Measurements from ENCODE around the gene BORCS6. TPM values are rescaled to one million over a fixed set of nuclear protein-coding genes. Genes with fewer than 3 reads are reported as not detected.

Gene BORCS6
- total RNA-seq, 1 experiment from 2014 or later: 6.4 TPM

- H3K4me3 ChIP-seq (replicated peaks in 1 of 2; ENCODE audit: low read depth in 1 of 2, low read length in 2 of 2): no peak overlapping the region
- peaks cover under 1% of the 10 kb centered on the region; the same call in 1 of the 2 replicates for H3K79me2 ChIP-seq (ENCODE audit: insufficient read depth, low read length)
- H2AFZ ChIP-seq (ENCODE audit: low read depth, low read length, poor library complexity, severe bottlenecking): no peak overlapping the region
- H4K20me1 ChIP-seq (ENCODE audit: insufficient read depth): 0 out of 2 replicates have a peak, but pooled peaks cover 3% of the 10 kb centered on the region
- intact Hi-C loops (cut with micrococcal nuclease): no loop called here
- ChIA-PET CTCF (no interaction called here), POLR2A (interaction anchor here (0.6 kb wide), 1 partner anchor 8 kb away, joined by 3 read pairs; no protein-coding TSS in a partner anchor), RAD21 (ENCODE audit: low non-redundant PET in 1 of 2, low total read pairs in 2 of 2, uncharacterized antibody in 2 of 2, unreplicated experiment in 2 of 2) (no interaction called here)
- H3K4me1 ChIP-seq (ENCODE audit: control insufficient read depth in 1 of 2, insufficient read depth in 2 of 2, low read length in 2 of 2): peaks cover 5 to 16% of the 10 kb centered on the region in 2 experiments
- no peak overlapping the region for H3K9ac ChIP-seq (ENCODE audit: low read length)
- no peak for ATAC-seq
- H3K27ac ChIP-seq (ENCODE audit: low read depth, low read length): no peak overlapping the region
- H3K4me2 ChIP-seq (ENCODE audit: low read length): no peak overlapping the region
- H3K9me3 ChIP-seq (ENCODE audit: control insufficient read depth in 1 of 2, insufficient read depth in 1 of 2, low read depth in 1 of 2, low read length in 2 of 2): no peaks in the 10 kb centered on the region
- TF ChIP-seq SRF (IDR thresholded peaks at IDR 0.05; ENCODE audit: low read depth): no peak
- no peak for TF ChIP-seq TCF7L2 (IDR thresholded peaks at IDR 0.05; ENCODE audit: borderline replicate concordance, extremely low read depth, insufficient read depth, insufficient read length)
- TF ChIP-seq CBX3 (IDR thresholded peaks at IDR 0.05; ENCODE audit: low read depth): no peak
- no peak for TF ChIP-seq EZH2phosphoT487 (IDR thresholded peaks at IDR 0.05; ENCODE audit: borderline replicate concordance)
- TF ChIP-seq CTCF (IDR thresholded peaks at IDR 0.05 in 2 of 3, conservative IDR thresholded peaks at IDR 0.05 in 1 of 3; ENCODE audit: borderline replicate concordance in 1 of 3, insufficient read depth in 1 of 3, low read depth in 2 of 3, low read length in 2 of 3): no peak
- no peak for TF ChIP-seq CEBPB (IDR thresholded peaks at IDR 0.05; ENCODE audit: low read depth)
- H3K27me3 ChIP-seq (ENCODE audit: insufficient read depth, low read length): no peaks in the 10 kb centered on the region
- no peaks in the 10 kb centered on the region for H3K9me2 ChIP-seq (ENCODE audit: insufficient read depth)
- peaks cover 44 to 73% of the 10 kb centered on the region in 2 experiments for H3K36me3 ChIP-seq (ENCODE audit: control insufficient read depth in 1 of 2, insufficient read depth in 2 of 2, low read length in 2 of 2)
- no peak for DNase-seq (ENCODE audit: low read depth, low spot score)
- BruUV-seq (replicated peaks): no TSS peak
Measured at GRCh38 chr17:8144401-8145231, 45.4 kb downstream of the BORCS6 start.
